Cardiac fibroblast (primary cell): ENCODE data around the gene GPN2.
"Not testable (repeated sequence)": the region's sequence is repeated elsewhere in the genome, so short reads cannot be mapped to it uniquely, and the experiment has no call there.

ENCODE experiments used
- DNase-seq, 2 donors: peaks; one replicate each; pipeline versions ENCODE4 v3.0.0 to v3.0.0-alpha.2; 2010; ENCODE audit warnings: low read depth in 2 of 2
- H3K4me3 ChIP-seq, 2 donors: replicated peaks in 1 of 2; 1 replicate in 1 of 2; 2 replicates in 1 of 2; pipeline ENCODE4 v1.5.1; 2011; ENCODE audit warnings: low read depth in 2 of 2, low read length in 2 of 2, mild to moderate bottlenecking in 2 of 2, moderate library complexity in 1 of 2
- CTCF ChIP-seq: IDR thresholded peaks from one replicate; pipeline ENCODE4 v1.5.1; 2011; ENCODE audit warnings: low read depth, mild to moderate bottlenecking, low read length, inconsistent platforms

The GPN2 gene

GRCh38 chr1:26887125-26887524, 3.0 kb downstream of the GPN2 start:
- DNase-seq, result peak; percentile 62 to 68
- no peak overlapping the region for H3K4me3 ChIP-seq
- TF ChIP-seq CTCF, result peak; percentile 52

- DNase-seq, result no peak
- no peak overlapping the region for H3K4me3 ChIP-seq
- TF ChIP-seq CTCF, result no peak
Observed at GRCh38 chr1:26882696-26883463, 7.2 kb downstream of the GPN2 start.

GRCh38 chr1:26881611-26882010, 8.5 kb downstream of the GPN2 start:
- DNase-seq, H3K4me3 ChIP-seq: not testable (repeated sequence)

GRCh38 chr1:26879793-26880192, 10.3 kb downstream of the GPN2 start:
- no peak overlapping the region for H3K4me3 ChIP-seq
- no peak for TF ChIP-seq CTCF

GRCh38 chr1:26877326-26877725, 12.8 kb downstream of the GPN2 start:
- no peak overlapping the region for H3K4me3 ChIP-seq
- TF ChIP-seq CTCF, result no peak
- DNase-seq, result no peak

More at GRCh38 chr1:26879793-26880192, 10.3 kb downstream of the GPN2 start:
- no peak for DNase-seq

GRCh38 chr1:26874896-26875295, 15.2 kb downstream of the GPN2 start:
- no peak for TF ChIP-seq CTCF
- DNase-seq, result no peak
- no peak overlapping the region for H3K4me3 ChIP-seq

GRCh38 chr1:26873097-26873496, 17.0 kb downstream of the GPN2 start:
- not testable (repeated sequence) for DNase-seq, H3K4me3 ChIP-seq
